HL-60 (cell line): Measurements from ENCODE around the gene DNAJA3.

Experiments used
- DNase-seq, 2 experiments: peaks; one replicate each; pipeline ENCODE4 v3.0.0-alpha.2; 2010 to 2020; ENCODE audit warnings: low read depth in 1 of 2, low spot score in 1 of 2
- H3K27ac ChIP-seq: fragments of 250-450 bp; sonication (Bioruptor Pico); replicated peaks from 2 replicates; pipeline ENCODE4 v1.5.1; 2020; ENCODE audit warnings: mild to moderate bottlenecking, moderate library complexity
- H3K27me3 ChIP-seq: fragments of 250-450 bp; sonication (Bioruptor Pico); 2 replicates; pipeline ENCODE4 v1.5.1; 2021; ENCODE audit warnings: mild to moderate bottlenecking, moderate library complexity; ENCODE audit not compliant: insufficient read depth, poor library complexity, severe bottlenecking
- H3K4me3 ChIP-seq: replicated peaks from 2 replicates; pipeline ENCODE4 v1.5.1; 2011; ENCODE audit warnings: mild to moderate bottlenecking, control low read depth, low read length; ENCODE audit not compliant: insufficient read depth
- GABPA ChIP-seq: IDR thresholded peaks from 2 replicates; pipeline ENCODE4 v1.6.1; 2012; ENCODE audit warnings: low read depth
- POLR2AphosphoS5 ChIP-seq: IDR thresholded peaks from 2 replicates; pipeline ENCODE4 v1.6.1; 2012; ENCODE audit warnings: low read depth
- REST ChIP-seq: IDR thresholded peaks from 2 replicates; pipeline ENCODE4 v1.6.1; 2012; ENCODE audit warnings: low read depth; ENCODE audit not compliant: insufficient replicate concordance
- SPI1 ChIP-seq: IDR thresholded peaks from 2 replicates; pipeline ENCODE4 v1.6.1; 2012; ENCODE audit warnings: low read depth, mild to moderate bottlenecking, borderline replicate concordance
- TF ChIP-seq, protein P1 (sequence below): IDR thresholded peaks from one replicate; pipeline ENCODE4 v1.5.1; 2011; ENCODE audit warnings: low read length, control low read depth, inconsistent platforms; ENCODE audit not compliant: insufficient read depth

Gene DNAJA3

DNA sequence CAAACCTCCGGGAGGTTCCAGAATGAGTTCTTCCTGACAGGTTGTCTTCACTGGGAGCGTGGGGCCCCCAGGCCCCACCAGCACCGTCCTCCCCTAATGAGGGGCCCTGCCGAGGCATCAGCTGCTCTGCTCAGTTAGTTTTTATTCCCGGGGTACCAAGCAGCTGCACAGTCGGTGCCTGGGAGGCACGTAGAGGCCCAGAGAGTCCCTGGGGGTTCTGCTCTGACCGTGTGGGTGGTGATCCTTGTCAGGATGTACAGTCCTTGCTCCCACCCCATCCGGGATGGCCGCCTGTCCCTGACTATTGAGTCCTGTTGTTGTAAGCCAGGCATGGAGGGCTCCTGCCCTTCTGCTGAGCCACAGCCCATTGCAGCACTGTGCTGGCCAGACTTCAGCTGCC lies 30.3 kb downstream of the DNAJA3 start:
- TF ChIP-seq, protein P1, sequence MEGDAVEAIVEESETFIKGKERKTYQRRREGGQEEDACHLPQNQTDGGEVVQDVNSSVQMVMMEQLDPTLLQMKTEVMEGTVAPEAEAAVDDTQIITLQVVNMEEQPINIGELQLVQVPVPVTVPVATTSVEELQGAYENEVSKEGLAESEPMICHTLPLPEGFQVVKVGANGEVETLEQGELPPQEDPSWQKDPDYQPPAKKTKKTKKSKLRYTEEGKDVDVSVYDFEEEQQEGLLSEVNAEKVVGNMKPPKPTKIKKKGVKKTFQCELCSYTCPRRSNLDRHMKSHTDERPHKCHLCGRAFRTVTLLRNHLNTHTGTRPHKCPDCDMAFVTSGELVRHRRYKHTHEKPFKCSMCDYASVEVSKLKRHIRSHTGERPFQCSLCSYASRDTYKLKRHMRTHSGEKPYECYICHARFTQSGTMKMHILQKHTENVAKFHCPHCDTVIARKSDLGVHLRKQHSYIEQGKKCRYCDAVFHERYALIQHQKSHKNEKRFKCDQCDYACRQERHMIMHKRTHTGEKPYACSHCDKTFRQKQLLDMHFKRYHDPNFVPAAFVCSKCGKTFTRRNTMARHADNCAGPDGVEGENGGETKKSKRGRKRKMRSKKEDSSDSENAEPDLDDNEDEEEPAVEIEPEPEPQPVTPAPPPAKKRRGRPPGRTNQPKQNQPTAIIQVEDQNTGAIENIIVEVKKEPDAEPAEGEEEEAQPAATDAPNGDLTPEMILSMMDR = no peak
- DNase-seq = no peak
- H3K27ac ChIP-seq = no peak overlapping the region

DNA sequence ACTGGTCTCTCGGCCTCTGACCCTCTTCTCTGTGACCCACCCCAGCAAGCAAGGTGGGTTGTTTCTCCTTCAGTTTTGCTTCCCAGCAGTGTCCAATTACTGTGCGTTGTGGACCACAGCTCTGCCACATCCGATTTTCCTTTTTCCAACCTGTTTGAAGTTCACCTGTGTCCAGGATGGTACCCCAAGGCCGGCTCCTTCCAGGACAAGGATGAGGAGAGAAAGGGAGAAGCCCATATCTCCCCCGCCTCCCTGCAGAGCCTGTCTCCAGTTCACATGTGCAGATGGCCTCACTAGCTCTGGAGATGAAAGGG lies 35.2 kb downstream of the DNAJA3 start:
- H3K4me3 ChIP-seq = no peak overlapping the region
- no peak for DNase-seq
- H3K27me3 ChIP-seq = no peaks in the 10 kb centered on the region
- H3K27ac ChIP-seq = no peak overlapping the region
- no peak for TF ChIP-seq REST
- TF ChIP-seq POLR2AphosphoS5 = no peak
- TF ChIP-seq, protein P1 = no peak
- TF ChIP-seq SPI1 = no peak
- no peak for TF ChIP-seq GABPA

More for the DNA sequence above, 30.3 kb downstream of the DNAJA3 start:
- Histone ChIP-seq H3K4me3 (no peak overlapping the region), H3K27me3 (no peaks in the 10 kb centered on the region)

GRCh38 chr16:4461250-4462085 lies 35.8 kb downstream of the DNAJA3 start:
- no peak for DNase-seq
- no peaks in the 10 kb centered on the region for H3K27me3 ChIP-seq
- no peak overlapping the region for H3K27ac ChIP-seq
- H3K4me3 ChIP-seq = no peak overlapping the region
- TF ChIP-seq REST (no peak), GABPA (no peak)

- no peaks in the 10 kb centered on the region for H3K27me3 ChIP-seq
- DNase-seq = no peak
- TF ChIP-seq REST = no peak
- no peak for TF ChIP-seq SPI1
- TF ChIP-seq, protein P1 = no peak
- TF ChIP-seq GABPA = no peak
- H3K27ac ChIP-seq = no peak overlapping the region
- no peak overlapping the region for H3K4me3 ChIP-seq
Observed at GRCh38 chr16:4463522-4464163, 38.0 kb downstream of the DNAJA3 start.
